Keratinocyte (primary cell): ENCODE data around the gene SUPT20HL2.

ENCODE experiments used
- EZH2 ChIP-seq: IDR thresholded peaks from one replicate; pipeline ENCODE4 v1.6.1; 2012; ENCODE audit warnings: inconsistent platforms, mild to moderate bottlenecking, low read length, moderate library complexity
- TF ChIP-seq, protein P1 (sequence below), 3 experiments: IDR thresholded peaks in 1 of 3; conservative IDR thresholded peaks in 1 of 3; optimal IDR thresholded peaks in 1 of 3; 2 replicates in 2 of 3; 3 replicates in 1 of 3; pipeline versions ENCODE3 to v1.5.1; 2011; ENCODE audit warnings: low read length in 3 of 3, mild to moderate bottlenecking in 3 of 3, moderate library complexity in 2 of 3, control low read depth in 1 of 3, inconsistent platforms in 1 of 3; ENCODE audit not compliant: insufficient read depth in 2 of 3; ENCODE audit errors: extremely low read depth in 1 of 3

DNA sequence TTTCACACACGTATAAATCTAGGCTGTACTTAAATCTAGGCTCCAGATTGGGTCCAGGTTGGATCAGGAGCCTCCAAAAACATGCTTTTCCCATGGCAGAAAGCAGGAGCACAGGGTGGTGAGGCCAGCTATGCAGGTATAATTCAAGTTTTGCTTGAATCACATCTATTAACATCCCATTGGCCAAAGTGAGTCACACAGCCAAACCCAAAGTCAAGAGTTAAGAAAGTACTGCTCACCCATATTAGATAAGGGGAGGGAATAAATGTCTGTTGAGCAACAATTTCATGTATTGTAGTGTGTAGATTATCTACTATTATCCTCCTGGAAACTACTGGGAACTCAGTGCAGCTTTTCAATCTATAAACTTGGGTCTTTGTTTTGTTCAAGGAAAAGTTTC is 12.8 kb downstream of the SUPT20HL2 start:
- TF ChIP-seq, protein P1, sequence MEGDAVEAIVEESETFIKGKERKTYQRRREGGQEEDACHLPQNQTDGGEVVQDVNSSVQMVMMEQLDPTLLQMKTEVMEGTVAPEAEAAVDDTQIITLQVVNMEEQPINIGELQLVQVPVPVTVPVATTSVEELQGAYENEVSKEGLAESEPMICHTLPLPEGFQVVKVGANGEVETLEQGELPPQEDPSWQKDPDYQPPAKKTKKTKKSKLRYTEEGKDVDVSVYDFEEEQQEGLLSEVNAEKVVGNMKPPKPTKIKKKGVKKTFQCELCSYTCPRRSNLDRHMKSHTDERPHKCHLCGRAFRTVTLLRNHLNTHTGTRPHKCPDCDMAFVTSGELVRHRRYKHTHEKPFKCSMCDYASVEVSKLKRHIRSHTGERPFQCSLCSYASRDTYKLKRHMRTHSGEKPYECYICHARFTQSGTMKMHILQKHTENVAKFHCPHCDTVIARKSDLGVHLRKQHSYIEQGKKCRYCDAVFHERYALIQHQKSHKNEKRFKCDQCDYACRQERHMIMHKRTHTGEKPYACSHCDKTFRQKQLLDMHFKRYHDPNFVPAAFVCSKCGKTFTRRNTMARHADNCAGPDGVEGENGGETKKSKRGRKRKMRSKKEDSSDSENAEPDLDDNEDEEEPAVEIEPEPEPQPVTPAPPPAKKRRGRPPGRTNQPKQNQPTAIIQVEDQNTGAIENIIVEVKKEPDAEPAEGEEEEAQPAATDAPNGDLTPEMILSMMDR (optimal IDR thresholded peaks at IDR 0.05 in 1 of 3, IDR thresholded peaks at IDR 0.05 in 1 of 3, conservative IDR thresholded peaks at IDR 0.05 in 1 of 3; ENCODE audit: extremely low read depth in 1 of 3, insufficient read depth in 2 of 3, low read length in 3 of 3) = no peak
- TF ChIP-seq EZH2 = no peak
